GM21737 (cell line): ENCODE data around the gene PARP4.
"Not testable (repeated sequence)": the region's sequence is repeated elsewhere in the genome, so short reads cannot be mapped to it uniquely, and the experiment has no call there.

Experiments used
- ATAC-seq: cut with Tn5 transposase; IDR thresholded peaks from one replicate; pipeline ENCODE4 v1.9.1; 2021; ENCODE audit warnings: mild to moderate bottlenecking, moderate library complexity; ENCODE audit not compliant: unreplicated experiment

Gene PARP4

GRCh38 chr13:24506283-24506682 is 6.3 kb downstream of the PARP4 start:
- ATAC-seq = not testable (repeated sequence)

- ATAC-seq = no peak
Observed at GRCh38 chr13:24505756-24506155, 6.8 kb downstream of the PARP4 start.

- no peak for ATAC-seq
Observed at GRCh38 chr13:24505256-24505655, 7.3 kb downstream of the PARP4 start.

GRCh38 chr13:24503379-24503696 is 9.2 kb downstream of the PARP4 start:
- ATAC-seq = no peak

GRCh38 chr13:24502533-24503378 is 9.8 kb downstream of the PARP4 start:
- no peak for ATAC-seq

GRCh38 chr13:24500977-24501376 is 11.6 kb downstream of the PARP4 start:
- no peak for ATAC-seq

GRCh38 chr13:24497742-24498141 is 14.8 kb downstream of the PARP4 start:
- no peak for ATAC-seq

- ATAC-seq = not testable (repeated sequence)
Observed at GRCh38 chr13:24496295-24496694, 16.3 kb downstream of the PARP4 start.

- no peak for ATAC-seq
Observed at GRCh38 chr13:24495151-24495729, 17.3 kb downstream of the PARP4 start.

GRCh38 chr13:24493356-24493755 is 19.2 kb downstream of the PARP4 start:
- no peak for ATAC-seq

- no peak for ATAC-seq
Observed at GRCh38 chr13:24491845-24492244, 20.7 kb downstream of the PARP4 start.

- ATAC-seq = no peak
Observed at GRCh38 chr13:24489721-24490120, 22.9 kb downstream of the PARP4 start.

GRCh38 chr13:24488092-24488491 is 24.5 kb downstream of the PARP4 start:
- ATAC-seq = not testable (repeated sequence)

- not testable (repeated sequence) for ATAC-seq
Observed at GRCh38 chr13:24486017-24486657, 26.4 kb downstream of the PARP4 start.

GRCh38 chr13:24473686-24474085 is 38.9 kb downstream of the PARP4 start:
- ATAC-seq = no peak

GRCh38 chr13:24472129-24472528 is 40.4 kb downstream of the PARP4 start:
- not testable (repeated sequence) for ATAC-seq

GRCh38 chr13:24463078-24463477 is 49.5 kb downstream of the PARP4 start:
- ATAC-seq = no peak

GRCh38 chr13:24460256-24460655 is 52.3 kb downstream of the PARP4 start:
- ATAC-seq = no peak

- no peak for ATAC-seq
Observed at GRCh38 chr13:24459726-24460125, 52.9 kb downstream of the PARP4 start.

GRCh38 chr13:24459234-24459633 is 53.3 kb downstream of the PARP4 start:
- ATAC-seq = no peak

GRCh38 chr13:24458736-24459135 is 53.8 kb downstream of the PARP4 start:
- ATAC-seq = no peak

- ATAC-seq = no peak
Observed at GRCh38 chr13:24456396-24456795, 56.2 kb downstream of the PARP4 start.
